Naive thymus-derived CD8-positive, alpha-beta T cell (primary cell): ENCODE data around the gene PRKCH. TPM values are rescaled to one million over a fixed set of nuclear protein-coding genes. Genes with fewer than 3 reads are reported as not detected.

Experiments used
- ATAC-seq, 2 donors: fragments of 150-1000 bp; cut with Tn5 transposase in 1 of 2; sonication (Bioruptor Pico), chemical (Tn5 transposase) in 1 of 2; 1 replicate in 1 of 2; 2 replicates in 1 of 2; pipeline ENCODE4 v1.10.0; 2021; ENCODE audit warnings: mild to moderate bottlenecking in 2 of 2, moderate library complexity in 2 of 2
- POLR2A ChIA-PET: fragments of 350-600 bp; sonication (Branson Sonifier 250); formaldehyde crosslinking; loops from one replicate; lab custom pipeline; 2021; ENCODE audit warnings: antibody characterized with exemption; lab: Charles Lee
- DNase-seq, 10 donors: peaks; one replicate each; pipeline versions ENCODE4 v3.0.0 to v3.0.0-alpha.2; 2020 to 2022
- H3K27ac Mint-ChIP-seq, 10 donors: one replicate each; pipeline ENCODE4 v1.8.0; 2020 to 2022; ENCODE audit warnings: mild to moderate bottlenecking in 10 of 10, mixed read lengths in 10 of 10, moderate library complexity in 4 of 10, inconsistent platforms in 1 of 10
- H3K27me3 Mint-ChIP-seq, 5 donors: one replicate each; pipeline ENCODE4 v1.8.0; 2021 to 2022; ENCODE audit warnings: mixed read lengths in 5 of 5
- H3K36me3 Mint-ChIP-seq, 3 donors: one replicate each; pipeline ENCODE4 v1.8.0; 2020 to 2022; ENCODE audit warnings: mixed read lengths in 3 of 3, mild to moderate bottlenecking in 2 of 3, inconsistent platforms in 1 of 3
- H3K4me1 Mint-ChIP-seq, 4 donors: one replicate each; pipeline ENCODE4 v1.8.0; 2021 to 2022; ENCODE audit warnings: mixed read lengths in 4 of 4
- H3K4me3 Mint-ChIP-seq, 10 donors: one replicate each; pipeline ENCODE4 v1.8.0; 2020 to 2022; ENCODE audit warnings: mild to moderate bottlenecking in 10 of 10, mixed read lengths in 10 of 10, moderate library complexity in 6 of 10, inconsistent platforms in 1 of 10
- H3K9me3 Mint-ChIP-seq, 9 donors: one replicate each; pipeline ENCODE4 v1.8.0; 2020 to 2022; ENCODE audit warnings: mixed read lengths in 9 of 9, mild to moderate bottlenecking in 3 of 9, inconsistent platforms in 1 of 9, moderate library complexity in 1 of 9
- polyA plus RNA-seq, 3 donors: library from polyadenylated mRNA; unstranded; fragments of 300-500 nt; fragmentation: Illumina TruSeq; gene quantifications; one replicate each; pipeline ENCODE4 v1.2.3, GENCODE V29; 2021
- total RNA-seq, 8 experiments: library from RNA in 2 of 8; stranded (reverse) in 2 of 8; gene quantifications; one replicate each; pipeline ENCODE4 v1.2.3 and lab custom pipeline; 2021 to 2026

Gene PRKCH
- total and polyA plus RNA-seq, 5 experiments from 2014 or later: 184 to 306 (median 264) TPM

GRCh38 chr14:61516118-61516743 lies 194.9 kb downstream of the PRKCH start:
- H3K27me3 Mint-ChIP-seq: no peaks in the 10 kb centered on the region
- peaks cover 28 to 86% (median 71%) of the 10 kb centered on the region in 4 donors for H3K4me1 Mint-ChIP-seq
- H3K36me3 Mint-ChIP-seq: peaks cover 0 to 64% (median 6%) of the 10 kb centered on the region in 3 donors
- DNase-seq (no peak), ATAC-seq (no peak)
- no peaks in the 10 kb centered on the region for H3K9me3 Mint-ChIP-seq
- H3K27ac Mint-ChIP-seq: peak overlapping the region; percentile 3 to 92 (median 57)
- POLR2A ChIA-PET: no interaction called here
- H3K4me3 Mint-ChIP-seq: peak overlapping the region in 2 of 10 donors; percentile 16 to 42

- Mint-ChIP-seq H3K36me3 (peaks cover 0 to 63% (median 10%) of the 10 kb centered on the region in 3 donors), H3K9me3 (no peaks in the 10 kb centered on the region), H3K27me3 (no peaks in the 10 kb centered on the region), H3K4me1 (peaks cover 25 to 84% (median 69%) of the 10 kb centered on the region in 4 donors), H3K27ac (peak overlapping the region in 9 of 10 donors; percentile 39 to 92 (median 82)), H3K4me3 (peak overlapping the region in 2 of 10 donors; percentile 18 to 56)
- POLR2A ChIA-PET: interaction anchor here (1.0 kb wide), 1 partner anchor 14 kb away, joined by 3 read pairs; no protein-coding TSS in a partner anchor
- DNase-seq (no peak), ATAC-seq (no peak)
Measured at GRCh38 chr14:61516964-61517653, 195.7 kb downstream of the PRKCH start.

- ATAC-seq (no peak), DNase-seq (no peak)
- H3K4me3 Mint-ChIP-seq: peak overlapping the region in 3 of 10 donors; percentile 15 to 39 (median 33)
- H3K27ac Mint-ChIP-seq: peak overlapping the region; percentile 66 to 92 (median 82)
- POLR2A ChIA-PET: interaction anchor here (0.7 to 1.0 kb wide), 2 partner anchors 14 to 320 kb away, joined by 3 read pairs; no protein-coding TSS in a partner anchor
- H3K9me3 Mint-ChIP-seq: no peaks in the 10 kb centered on the region
- peaks cover 31 to 87% (median 71%) of the 10 kb centered on the region in 4 donors for H3K4me1 Mint-ChIP-seq
- peaks cover 0 to 65% (median 10%) of the 10 kb centered on the region in 3 donors for H3K36me3 Mint-ChIP-seq
- H3K27me3 Mint-ChIP-seq: no peaks in the 10 kb centered on the region
Measured at GRCh38 chr14:61517911-61518384, 196.6 kb downstream of the PRKCH start.

DNA sequence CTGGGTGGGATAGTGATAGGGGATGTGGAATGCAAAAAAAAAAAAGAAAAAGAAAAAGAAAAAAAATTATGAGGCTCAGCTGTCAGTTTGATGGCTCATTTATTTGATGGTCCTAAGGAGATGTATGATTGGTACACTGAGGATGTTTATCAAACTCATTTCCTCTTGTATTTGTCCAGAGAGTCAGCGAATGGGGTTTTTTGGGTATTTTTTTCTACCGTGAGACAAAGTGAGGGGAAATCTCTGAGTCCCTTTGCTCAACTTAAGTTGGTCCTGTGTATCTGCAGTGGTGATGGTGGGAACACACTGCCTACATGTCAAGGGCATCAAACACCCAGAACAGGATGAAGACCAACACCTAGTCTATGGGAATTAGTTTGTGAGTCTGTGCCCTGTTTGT lies 197.0 kb downstream of the PRKCH start:
- Mint-ChIP-seq H3K27me3 (no peaks in the 10 kb centered on the region), H3K9me3 (no peaks in the 10 kb centered on the region), H3K36me3 (peaks cover 0 to 62% (median 10%) of the 10 kb centered on the region in 3 donors), H3K27ac (peak overlapping the region; percentile 66 to 92 (median 80)), H3K4me1 (peaks cover 33 to 88% (median 71%) of the 10 kb centered on the region in 4 donors), H3K4me3 (peak overlapping the region in 4 of 10 donors; percentile 15 to 39 (median 28))
- POLR2A ChIA-PET: interaction anchor here (0.7 to 1.4 kb wide), 2 partner anchors 43 to 319 kb away, joined by 3 to 4 read pairs; no protein-coding TSS in a partner anchor
- ATAC-seq (peak in 1 of 2 donors; percentile 36), DNase-seq (no peak)

- Mint-ChIP-seq H3K4me3 (no peak overlapping the region), H3K4me1 (peaks cover 32 to 89% (median 76%) of the 10 kb centered on the region in 4 donors), H3K36me3 (peaks cover 0 to 58% (median 5%) of the 10 kb centered on the region in 3 donors), H3K27ac (peak overlapping the region in 8 of 10 donors; percentile 52 to 92 (median 68)), H3K27me3 (no peaks in the 10 kb centered on the region), H3K9me3 (no peaks in the 10 kb centered on the region)
- DNase-seq (no peak), ATAC-seq (no peak)
- POLR2A ChIA-PET: interaction anchor here (1.4 kb wide), 1 partner anchor 44 kb away, joined by 4 read pairs; no protein-coding TSS in a partner anchor
Measured at GRCh38 chr14:61519106-61519505, 197.7 kb downstream of the PRKCH start.

DNA sequence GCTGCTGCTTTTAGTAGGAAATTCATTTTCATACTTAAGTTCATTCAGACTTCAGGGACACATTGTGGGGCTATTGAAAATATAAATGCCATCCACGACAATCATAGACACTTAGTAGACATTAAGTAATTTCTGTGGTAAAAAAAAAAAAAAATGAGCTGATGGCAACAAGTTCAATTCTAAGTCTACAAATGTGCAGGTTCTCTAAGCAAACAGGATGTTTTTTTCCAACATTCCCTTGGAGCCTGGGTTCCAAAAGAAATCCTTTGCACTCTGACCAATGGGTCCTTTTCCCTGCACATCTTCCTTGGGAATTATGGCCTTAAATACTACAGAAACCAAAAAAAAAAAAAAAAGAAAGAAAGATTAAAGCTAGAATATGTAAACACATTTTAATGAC lies 198.4 kb downstream of the PRKCH start:
- H3K4me3 Mint-ChIP-seq: no peak overlapping the region
- no peaks in the 10 kb centered on the region for H3K27me3 Mint-ChIP-seq
- H3K4me1 Mint-ChIP-seq: peaks cover 32 to 89% (median 76%) of the 10 kb centered on the region in 4 donors
- H3K27ac Mint-ChIP-seq: peak overlapping the region in 8 of 10 donors; percentile 41 to 92 (median 65)
- no peak for DNase-seq
- no peaks in the 10 kb centered on the region for H3K9me3 Mint-ChIP-seq
- H3K36me3 Mint-ChIP-seq: peaks cover 0 to 56% (median 5%) of the 10 kb centered on the region in 3 donors
- POLR2A ChIA-PET: interaction anchor here (1.4 kb wide), 1 partner anchor 44 kb away, joined by 4 read pairs; no protein-coding TSS in a partner anchor
- no peak for ATAC-seq

DNA sequence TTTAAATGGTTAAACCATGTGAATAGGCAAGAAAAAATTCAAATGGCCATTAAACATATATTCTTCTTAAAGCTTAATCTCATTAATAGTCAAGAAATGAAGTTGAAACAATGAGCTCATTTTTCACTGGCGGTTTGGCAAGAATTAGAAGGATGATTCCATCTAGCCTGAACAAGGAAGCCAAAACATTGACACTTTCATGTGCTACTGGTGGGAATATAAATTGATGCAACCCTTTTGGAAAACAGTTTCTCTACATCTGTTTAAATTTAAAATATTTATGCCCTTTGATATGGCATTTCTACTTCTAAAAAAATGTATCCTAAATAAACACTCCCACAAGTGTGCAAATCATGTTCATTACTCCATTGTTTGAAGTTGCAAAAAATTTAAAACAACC lies 199.2 kb downstream of the PRKCH start:
- Mint-ChIP-seq H3K4me1 (peaks cover 36 to 89% (median 80%) of the 10 kb centered on the region in 4 donors), H3K36me3 (peaks cover 0 to 62% (median 5%) of the 10 kb centered on the region in 3 donors), H3K9me3 (no peaks in the 10 kb centered on the region), H3K4me3 (no peak overlapping the region), H3K27me3 (no peaks in the 10 kb centered on the region), H3K27ac (peak overlapping the region in 8 of 10 donors; percentile 36 to 92 (median 65))
- POLR2A ChIA-PET: no interaction called here
- ATAC-seq (no peak), DNase-seq (no peak)

DNA sequence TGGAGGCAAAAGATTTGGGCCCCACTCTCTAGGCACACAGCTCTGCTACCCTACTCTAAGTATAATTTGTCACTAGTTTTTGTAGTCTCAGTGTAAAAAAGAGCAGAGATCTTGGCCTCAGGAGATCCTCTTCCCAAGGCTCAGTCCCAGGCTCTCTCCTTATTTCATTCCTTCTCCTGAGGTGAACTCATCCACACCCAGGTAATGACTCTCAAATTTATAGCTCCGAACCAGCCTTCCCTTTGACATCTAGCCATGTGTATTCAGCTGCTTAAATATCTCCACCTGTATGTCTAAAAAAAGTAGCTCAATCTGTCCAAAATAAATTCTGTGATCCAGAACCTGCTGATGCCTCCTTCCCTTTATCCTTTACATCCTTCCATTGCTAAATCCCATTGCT lies 200.4 kb downstream of the PRKCH start:
- ATAC-seq: no peak
- no peaks in the 10 kb centered on the region for H3K27me3 Mint-ChIP-seq
- H3K27ac Mint-ChIP-seq: peak overlapping the region; percentile 60 to 94 (median 84)
- DNase-seq: no peak
- H3K36me3 Mint-ChIP-seq: peaks cover 0 to 64% (median 10%) of the 10 kb centered on the region in 3 donors
- no peaks in the 10 kb centered on the region for H3K9me3 Mint-ChIP-seq
- peak overlapping the region in 3 of 10 donors; percentile 0 to 36 (median 11) for H3K4me3 Mint-ChIP-seq
- H3K4me1 Mint-ChIP-seq: peaks cover 31 to 90% (median 79%) of the 10 kb centered on the region in 4 donors
- POLR2A ChIA-PET: no interaction called here

DNA sequence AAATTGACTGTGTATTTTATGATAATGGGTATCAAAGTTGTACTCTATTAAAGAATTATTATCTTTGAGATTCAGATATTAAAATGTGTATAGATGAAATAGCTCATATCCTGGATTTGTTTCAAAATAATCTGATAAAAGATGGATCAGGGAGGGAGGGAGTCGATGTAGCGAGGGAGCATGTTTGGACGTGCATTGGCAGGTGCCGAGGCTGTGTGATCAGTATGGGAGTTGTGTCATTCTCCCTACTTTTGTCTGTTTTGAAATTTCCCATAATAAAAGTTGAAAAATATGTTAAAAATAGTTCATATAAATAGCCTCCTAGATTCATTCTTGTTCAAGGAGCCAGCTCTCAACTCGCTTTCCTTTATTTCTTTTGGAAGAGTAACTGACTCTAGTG lies 202.4 kb downstream of the PRKCH start:
- no peaks in the 10 kb centered on the region for H3K27me3 Mint-ChIP-seq
- H3K27ac Mint-ChIP-seq: peak overlapping the region; percentile 59 to 94 (median 82)
- H3K4me3 Mint-ChIP-seq: no peak overlapping the region
- H3K4me1 Mint-ChIP-seq: peaks cover 35 to 87% (median 79%) of the 10 kb centered on the region in 4 donors
- ATAC-seq (no peak), DNase-seq (no peak)
- H3K9me3 Mint-ChIP-seq: no peaks in the 10 kb centered on the region
- peaks cover 12 to 69% (median 24%) of the 10 kb centered on the region in 3 donors for H3K36me3 Mint-ChIP-seq
- POLR2A ChIA-PET: interaction anchor here (0.5 to 1.3 kb wide), 3 partner anchors 11 to 176 kb away, joined by 3 to 8 read pairs (median 5); no protein-coding TSS in a partner anchor

DNA sequence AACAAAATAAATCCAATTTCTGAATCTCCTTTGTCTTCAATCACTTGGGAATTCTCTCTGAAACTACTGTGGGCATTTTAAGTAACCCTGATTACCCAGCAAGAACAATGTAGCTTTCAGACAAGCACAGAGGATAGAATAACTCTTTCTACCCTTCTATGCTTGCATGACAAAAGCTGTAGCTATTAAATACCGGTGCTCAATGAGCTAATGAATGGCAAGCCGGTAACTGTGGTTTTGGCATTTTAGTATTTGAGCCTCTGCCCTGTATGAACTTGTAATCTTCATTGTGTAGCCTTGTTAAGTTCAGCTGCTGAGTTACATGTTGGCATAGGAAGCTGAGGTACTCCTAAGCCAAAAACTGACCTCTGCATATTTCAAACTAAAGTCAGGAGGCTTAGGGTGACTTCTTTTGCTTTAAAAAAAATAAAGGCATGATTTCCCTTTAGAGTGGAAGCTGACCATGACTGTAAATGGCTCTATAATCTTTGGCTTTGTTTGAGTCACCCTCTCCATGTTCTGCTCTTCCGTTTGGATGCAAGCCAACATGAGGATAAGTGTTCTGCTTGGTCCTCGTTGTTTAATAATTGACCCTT lies 202.9 kb downstream of the PRKCH start:
- Mint-ChIP-seq H3K9me3 (no peaks in the 10 kb centered on the region), H3K27me3 (no peaks in the 10 kb centered on the region), H3K27ac (peak overlapping the region; percentile 26 to 94 (median 88)), H3K36me3 (peaks cover 14 to 74% (median 30%) of the 10 kb centered on the region in 3 donors), H3K4me3 (peak overlapping the region in 2 of 10 donors; percentile 14 to 32), H3K4me1 (peaks cover 35 to 90% (median 77%) of the 10 kb centered on the region in 4 donors)
- ATAC-seq (no peak), DNase-seq (no peak)
- POLR2A ChIA-PET: interaction anchor here (0.5 to 1.3 kb wide), 2 partner anchors 12 to 48 kb away, joined by 5 to 8 read pairs; no protein-coding TSS in a partner anchor

GRCh38 chr14:61524936-61525292 lies 203.5 kb downstream of the PRKCH start:
- no peaks in the 10 kb centered on the region for H3K27me3 Mint-ChIP-seq
- H3K4me3 Mint-ChIP-seq: peak overlapping the region in 6 of 10 donors; percentile 0 to 42 (median 24)
- H3K4me1 Mint-ChIP-seq: peaks cover 35 to 85% (median 75%) of the 10 kb centered on the region in 4 donors
- POLR2A ChIA-PET: interaction anchor here (1.2 kb wide), 1 partner anchor 173 kb away, joined by 3 read pairs; no protein-coding TSS in a partner anchor
- H3K9me3 Mint-ChIP-seq: no peaks in the 10 kb centered on the region
- H3K36me3 Mint-ChIP-seq: peaks cover 14 to 77% (median 31%) of the 10 kb centered on the region in 3 donors
- ATAC-seq (peak in 1 of 2 donors; percentile 12), DNase-seq (no peak)
- peak overlapping the region; percentile 84 to 95 (median 90) for H3K27ac Mint-ChIP-seq
